Measurements from ENCODE around the gene SLC37A1. TPM values are rescaled to one million over a fixed set of nuclear protein-coding genes. Genes with fewer than 3 reads are reported as not detected.

The SLC37A1 gene
- polyA plus RNA-seq, 4 donors = 7.1 to 10.5 (median 9.5) TPM

DNA sequence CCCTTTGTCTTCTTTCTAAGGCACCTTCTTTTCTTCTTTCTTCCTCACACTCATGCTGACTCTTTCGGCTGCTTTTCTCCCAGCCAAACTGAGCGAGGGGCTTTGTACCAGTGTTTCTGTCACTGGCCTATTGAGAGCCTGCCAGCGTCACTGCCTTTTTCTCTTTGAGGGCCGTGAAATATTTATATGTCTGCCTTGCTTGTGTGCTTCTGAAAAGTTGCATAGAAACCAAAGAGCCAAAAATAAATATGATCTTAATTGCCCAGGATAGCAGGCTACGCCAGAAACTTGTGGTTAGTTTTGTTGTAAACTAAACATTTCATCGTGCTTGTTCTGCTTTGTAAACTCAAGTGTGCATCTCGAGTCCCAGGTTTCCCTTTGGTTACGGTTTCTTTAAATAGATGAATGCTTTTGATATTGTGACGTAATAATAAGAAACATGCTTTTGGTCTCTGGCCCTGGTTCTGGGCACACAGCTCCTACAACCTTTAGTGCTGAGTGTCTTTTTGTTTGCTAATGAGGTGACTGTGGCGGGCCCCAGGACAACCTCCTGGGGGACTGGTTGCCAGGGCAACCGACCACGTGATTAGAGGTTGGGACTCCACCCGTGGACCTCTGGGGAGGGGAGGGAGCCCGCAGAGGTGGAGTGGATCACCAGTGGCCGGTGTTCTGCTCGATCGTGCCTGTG lies 10.8 kb downstream of the SLC37A1 start:
- no peak for DNase-seq (ENCODE audit: low read depth in 4 of 4, low spot score in 2 of 4)

- DNase-seq (ENCODE audit: low read depth in 4 of 4, low spot score in 2 of 4) = no peak
These were observed 11.5 kb downstream of the SLC37A1 start for GRCh38 chr21:42525029-42525581.

DNA sequence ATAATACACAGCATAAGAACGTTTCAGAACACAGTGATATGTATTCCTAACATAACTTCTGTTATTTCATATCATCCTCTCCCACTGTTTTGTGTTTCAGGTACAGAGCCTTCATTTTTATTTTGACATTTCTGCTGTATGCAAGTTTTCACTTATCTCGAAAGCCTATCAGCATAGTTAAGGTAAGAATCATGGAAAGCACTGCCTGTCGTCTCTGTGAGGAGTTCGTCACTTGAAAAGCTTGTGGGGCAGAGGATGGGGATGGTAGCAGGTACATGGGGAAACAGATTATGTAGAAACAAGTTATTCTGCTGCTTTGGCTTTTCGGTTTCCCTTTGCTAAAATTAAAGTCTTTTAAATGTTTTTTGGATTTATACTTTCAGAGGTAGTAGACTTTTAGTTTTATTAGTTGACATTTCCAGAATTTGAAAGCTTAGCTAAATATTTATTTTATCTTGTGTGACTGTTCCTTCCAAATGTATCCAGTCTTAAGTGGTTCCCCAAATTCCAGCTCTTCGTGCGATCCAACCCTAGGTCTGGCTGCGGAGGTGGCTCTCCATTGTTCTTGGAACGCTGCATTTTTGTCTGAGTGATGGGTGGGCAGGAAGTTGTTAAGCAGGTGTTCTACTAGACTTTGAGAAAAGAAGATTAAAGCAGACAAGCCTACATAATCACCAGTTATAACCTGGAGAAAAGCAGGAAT lies 12.2 kb downstream of the SLC37A1 start:
- DNase-seq (ENCODE audit: low read depth in 4 of 4, low spot score in 2 of 4) = no peak

- DNase-seq (ENCODE audit: low read depth in 4 of 4, low spot score in 2 of 4) = no peak
These were observed 12.7 kb downstream of the SLC37A1 start for GRCh38 chr21:42526379-42526727.

DNA sequence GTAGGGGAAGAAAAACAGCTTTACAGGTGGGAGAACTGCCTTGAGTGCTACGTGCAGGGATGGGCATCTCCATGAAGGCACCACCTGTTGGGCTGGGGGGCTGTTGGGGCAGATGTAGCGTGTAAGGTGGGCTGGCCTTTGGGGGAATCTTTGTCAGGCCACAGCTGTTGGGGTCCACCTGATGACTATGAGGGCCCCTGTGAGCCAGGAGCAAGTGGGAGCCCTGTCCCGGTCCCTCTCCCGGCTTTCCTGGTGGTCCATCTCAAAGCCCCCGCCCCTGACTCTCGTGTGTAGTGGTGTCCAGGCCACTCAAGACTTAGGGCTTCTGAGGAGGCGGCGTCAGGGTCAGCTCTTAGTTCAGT lies 13.5 kb downstream of the SLC37A1 start:
- no peak for DNase-seq (ENCODE audit: low read depth in 4 of 4, low spot score in 2 of 4)

- no peak for DNase-seq (ENCODE audit: low read depth in 4 of 4, low spot score in 2 of 4)
These were observed 14.0 kb downstream of the SLC37A1 start for GRCh38 chr21:42527489-42528158.

GRCh38 chr21:42530167-42530518 lies 16.5 kb downstream of the SLC37A1 start:
- no peak for DNase-seq (ENCODE audit: low read depth in 4 of 4, low spot score in 2 of 4)

DNA sequence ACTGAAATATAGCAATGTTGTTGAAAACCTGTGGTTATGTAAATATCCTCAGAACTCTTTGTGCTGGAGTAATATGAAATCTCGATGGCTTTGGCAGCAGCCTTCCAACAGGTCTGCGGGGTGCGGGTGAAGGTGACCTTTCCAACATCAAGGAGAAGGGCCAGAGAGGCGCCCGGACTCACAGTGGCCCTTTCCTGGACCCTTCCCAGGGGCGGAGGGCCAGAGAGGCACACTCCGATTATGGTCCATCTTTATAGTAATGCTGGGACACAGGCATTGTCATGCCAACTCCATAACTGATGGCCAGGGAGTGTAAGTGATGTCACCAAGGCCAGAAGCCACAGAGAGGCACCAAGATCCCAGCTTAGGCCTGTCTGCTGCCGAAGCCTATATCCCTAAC lies 18.1 kb downstream of the SLC37A1 start:
- DNase-seq (ENCODE audit: low read depth in 4 of 4, low spot score in 2 of 4) = no peak

GRCh38 chr21:42532466-42533181 lies 19.0 kb downstream of the SLC37A1 start:
- no peak for DNase-seq (ENCODE audit: low read depth in 4 of 4, low spot score in 2 of 4)

DNA sequence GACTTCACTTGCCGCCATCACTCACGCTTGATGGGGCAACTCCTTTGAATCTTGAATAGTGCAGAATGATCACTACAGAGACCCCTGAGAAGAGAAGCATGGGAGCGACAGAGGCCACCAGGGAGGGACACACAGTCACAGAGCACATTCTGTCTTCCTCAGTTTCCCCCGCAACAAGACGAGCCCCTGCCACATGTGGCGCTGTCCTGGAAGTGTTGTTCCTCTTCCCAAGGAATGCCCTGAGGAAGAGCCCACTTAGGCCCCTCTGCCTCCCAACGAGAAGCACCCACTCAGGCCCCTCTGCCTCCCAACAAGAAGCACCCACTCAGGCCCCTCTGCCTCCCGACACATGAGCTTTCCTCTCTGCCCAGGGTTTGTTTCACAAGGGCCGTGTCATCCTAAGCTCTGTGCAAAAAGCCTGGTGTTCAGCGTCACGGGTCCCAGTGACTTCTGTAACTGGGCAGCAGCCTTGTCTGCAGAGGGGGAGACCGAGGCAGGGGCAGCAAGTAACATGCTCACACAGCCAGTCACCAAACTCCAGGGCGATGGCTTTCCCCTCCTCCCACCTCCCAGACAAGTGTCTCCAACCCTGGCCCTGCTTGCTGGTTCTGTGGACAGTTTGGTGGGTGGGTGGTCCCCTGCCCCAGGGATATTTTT lies 19.8 kb downstream of the SLC37A1 start:
- DNase-seq (ENCODE audit: low read depth in 4 of 4, low spot score in 2 of 4) = no peak

DNA sequence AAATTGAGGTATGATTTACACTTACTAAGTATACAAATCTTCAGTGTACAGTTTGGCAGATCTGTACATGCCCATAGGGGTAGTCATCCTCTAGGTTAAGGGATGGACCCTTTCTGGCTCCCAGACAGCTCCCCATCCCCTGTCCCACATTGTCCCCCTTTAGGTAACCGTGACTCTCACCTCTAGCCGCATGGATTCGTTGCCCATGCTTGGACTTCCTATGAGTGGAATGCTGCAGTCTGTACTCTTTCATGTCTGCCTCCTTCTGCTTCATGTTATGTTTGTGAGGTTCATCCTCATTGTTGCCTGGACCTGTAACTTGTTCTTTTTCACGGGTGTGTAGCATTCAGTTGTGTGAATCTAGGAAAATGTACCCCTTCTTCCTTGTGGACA lies 20.3 kb downstream of the SLC37A1 start:
- no peak for DNase-seq (ENCODE audit: low read depth in 4 of 4, low spot score in 2 of 4)

GRCh38 chr21:42534421-42535378 lies 21.0 kb downstream of the SLC37A1 start:
- DNase-seq (ENCODE audit: low read depth in 4 of 4, low spot score in 2 of 4) = no peak

GRCh38 chr21:42535602-42536171 lies 22.0 kb downstream of the SLC37A1 start:
- no peak for DNase-seq (ENCODE audit: low read depth in 4 of 4, low spot score in 2 of 4)

GRCh38 chr21:42536601-42537000 lies 22.9 kb downstream of the SLC37A1 start:
- no peak for DNase-seq (ENCODE audit: low read depth in 4 of 4, low spot score in 2 of 4)

DNA sequence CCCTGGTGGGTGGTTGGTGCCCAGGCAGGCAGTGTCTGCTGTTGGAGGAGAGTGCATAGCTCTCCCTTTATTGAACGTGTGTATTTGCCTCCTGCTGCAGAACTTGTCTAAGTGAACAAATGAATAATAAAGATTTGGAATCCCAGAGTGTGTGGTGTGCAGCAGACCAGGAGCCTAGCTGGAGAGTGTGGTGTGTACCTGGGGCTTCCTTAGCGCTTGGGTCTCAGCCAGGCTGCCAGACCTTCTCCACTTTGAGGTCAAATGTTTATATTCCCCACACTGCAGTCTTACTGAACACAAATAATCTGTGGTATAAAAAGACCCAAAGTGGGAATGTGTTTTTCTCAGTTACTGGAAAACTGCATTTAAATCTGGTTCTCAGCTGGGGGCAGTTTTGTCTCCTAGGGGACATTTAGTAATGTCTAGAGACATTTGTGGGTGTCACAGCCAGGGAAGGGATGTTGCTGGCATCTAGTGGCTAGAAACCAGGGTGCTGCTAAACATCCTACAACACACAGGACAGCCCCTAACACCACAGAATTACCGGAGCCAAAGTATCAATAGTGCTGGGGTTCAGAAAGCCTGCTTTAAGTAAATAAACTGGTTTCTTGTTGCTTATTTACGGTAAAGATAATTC lies 23.6 kb downstream of the SLC37A1 start:
- DNase-seq (ENCODE audit: low read depth in 4 of 4, low spot score in 2 of 4) = no peak

DNA sequence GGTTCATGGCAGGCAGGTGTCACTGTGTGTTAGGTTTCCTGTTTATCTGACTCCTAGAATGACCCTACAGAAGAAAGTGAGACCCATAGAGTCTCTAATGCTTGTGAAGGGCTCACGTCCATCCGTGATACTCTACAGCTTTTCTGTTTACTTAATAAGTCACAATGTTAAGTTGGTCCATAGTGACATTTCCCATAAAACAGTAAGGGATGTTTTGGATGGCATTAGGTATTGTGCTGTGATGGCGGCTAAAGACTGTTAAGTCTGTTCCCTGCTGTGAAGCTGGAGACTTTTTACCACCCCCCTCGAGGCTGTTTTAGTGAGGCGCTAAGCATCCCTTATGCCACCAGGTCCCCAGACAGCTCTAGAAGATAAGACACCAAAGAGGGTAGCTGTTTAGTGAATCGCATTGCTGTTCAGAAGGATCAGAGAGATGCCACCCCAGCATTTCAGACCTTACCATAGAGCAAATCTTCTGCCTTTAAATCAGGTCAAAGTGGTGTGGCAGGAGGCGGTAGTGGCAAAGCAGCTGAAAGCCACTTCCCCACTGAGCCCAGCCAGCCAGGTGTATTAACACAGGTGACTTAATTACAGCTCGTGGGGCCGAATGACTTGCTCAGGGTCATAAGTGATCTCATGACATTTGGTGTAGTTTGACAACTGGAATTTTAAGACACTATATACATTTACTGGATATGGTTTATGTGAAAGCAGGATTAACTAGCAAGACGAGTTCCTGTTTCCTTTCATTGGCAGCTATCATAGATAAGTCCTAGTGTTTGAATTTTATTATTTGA lies 25.0 kb downstream of the SLC37A1 start:
- DNase-seq (ENCODE audit: low read depth in 4 of 4, low spot score in 2 of 4) = no peak

GRCh38 chr21:42539342-42539741 lies 25.7 kb downstream of the SLC37A1 start:
- no peak for DNase-seq (ENCODE audit: low read depth in 4 of 4, low spot score in 2 of 4)

DNA sequence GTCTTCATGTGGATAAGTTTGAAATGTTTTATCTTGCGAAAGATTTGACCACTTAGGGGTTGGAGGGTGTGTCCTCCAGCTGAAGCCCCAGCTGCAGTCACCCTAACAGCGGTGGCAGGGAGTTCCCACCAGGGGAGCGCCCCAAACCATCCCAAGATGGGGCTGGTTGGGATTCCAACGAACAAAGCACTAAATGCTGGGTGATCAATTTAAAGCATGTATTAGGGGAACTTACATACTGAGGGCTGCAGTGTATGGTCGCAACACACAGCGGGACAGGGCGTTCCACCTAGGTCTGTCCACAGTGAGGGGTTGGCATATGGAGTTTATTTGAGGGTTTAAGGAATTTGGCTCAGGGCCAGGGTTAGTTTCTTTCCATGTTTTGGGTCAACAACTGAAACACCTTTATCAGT lies 26.3 kb downstream of the SLC37A1 start:
- no peak for DNase-seq (ENCODE audit: low read depth in 4 of 4, low spot score in 2 of 4)
